Subcutaneous adipose tissue (tissue), 4 donors: ENCODE measurements around the gene SLC17A3. TPM values are rescaled to one million over a fixed set of nuclear protein-coding genes. Genes with fewer than 3 reads are reported as not detected.

ENCODE experiments used
- CTCF ChIP-seq: fragments of 450-650 bp; IDR thresholded peaks from one replicate; pipeline ENCODE4 v1.5.1; 2016; ENCODE audit warnings: low read depth, mild to moderate bottlenecking, control low read depth, antibody characterized with exemption, moderate library complexity
- total RNA-seq, 4 donors: library from RNA; depleted of rRNA; stranded (reverse); fragments of >200 nt; gene quantifications; one replicate each; pipeline ENCODE4 v1.1.0, GENCODE V29; 2016

Gene SLC17A3
- total RNA-seq, 4 donors from 2014 or later: not detected

- no peak for TF ChIP-seq CTCF
Observed at GRCh38 chr6:25878721-25879322, 4.8 kb upstream of the SLC17A3 start.

GRCh38 chr6:25875926-25876602 lies 2.0 kb upstream of the SLC17A3 start:
- no peak for TF ChIP-seq CTCF

DNA sequence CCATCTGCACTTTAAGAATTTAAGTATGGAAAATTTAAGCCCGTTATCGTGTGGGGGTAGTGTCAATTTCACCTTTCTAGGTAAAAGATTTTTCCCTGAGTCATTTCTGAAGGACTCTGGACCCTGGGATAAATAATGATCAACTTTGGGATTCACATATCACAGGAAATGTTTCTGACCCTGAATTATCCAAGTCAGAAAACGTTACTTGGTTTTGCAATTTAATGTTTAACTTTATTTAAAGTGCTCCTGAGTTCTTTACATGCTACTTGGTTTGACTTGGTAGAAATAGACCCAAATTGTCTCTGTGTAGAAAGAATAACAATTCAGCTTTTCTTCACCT lies 1.5 kb upstream of the SLC17A3 start:
- TF ChIP-seq CTCF: no peak

DNA sequence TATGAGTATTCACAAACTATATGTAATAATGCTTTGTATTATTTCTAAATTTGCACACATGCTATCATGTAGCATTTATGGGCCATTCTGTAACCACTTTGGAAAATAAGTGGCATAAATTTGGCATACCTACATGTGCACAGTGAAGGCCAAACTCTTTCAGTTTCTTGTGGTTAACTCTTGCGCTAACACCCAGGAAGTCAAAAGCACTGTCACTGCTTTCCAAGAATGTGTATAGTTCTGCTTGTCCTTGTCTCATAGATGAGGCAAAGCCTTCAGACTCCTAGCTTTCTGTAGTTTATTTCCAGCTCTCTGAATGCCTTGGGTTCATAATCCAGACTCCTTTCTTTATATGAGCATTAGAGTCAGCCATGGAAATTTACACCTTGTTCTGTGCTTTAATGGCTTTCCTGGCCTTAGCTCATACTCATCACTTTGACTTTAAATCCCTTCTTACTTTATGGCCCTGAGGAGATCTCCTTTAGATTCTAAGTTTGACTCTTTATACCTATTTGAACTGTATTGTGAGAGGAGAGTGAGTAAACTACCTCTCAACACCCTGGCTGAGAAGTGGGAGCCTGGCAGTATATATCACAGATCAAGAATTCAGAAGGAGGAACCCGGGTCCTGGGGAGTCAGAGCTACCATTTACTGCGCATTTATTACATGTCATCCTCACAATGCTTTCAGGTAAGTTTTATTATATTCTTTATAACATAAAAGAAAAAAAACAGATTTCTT lies 949 bp upstream of the SLC17A3 start:
- no peak for TF ChIP-seq CTCF

GRCh38 chr6:25872814-25873213 lies 1.2 kb downstream of the SLC17A3 start:
- TF ChIP-seq CTCF: no peak

DNA sequence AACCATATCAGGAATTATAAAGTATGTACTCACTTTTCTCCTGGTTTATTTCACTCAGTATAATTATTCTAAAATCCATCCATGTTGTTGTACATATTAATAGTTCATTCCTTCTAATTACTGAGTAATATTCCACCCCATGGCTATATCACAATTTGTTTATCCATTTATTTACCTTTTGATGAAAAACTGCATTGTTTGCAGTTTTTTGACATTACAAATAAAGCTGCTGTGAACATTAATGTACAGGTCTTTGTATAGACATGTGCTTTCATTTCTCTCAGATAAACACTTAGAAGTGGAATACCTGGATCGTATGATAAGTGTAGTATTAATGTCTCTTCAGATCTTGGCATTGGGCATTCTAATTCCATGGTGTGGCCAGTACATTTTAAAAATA lies 4.2 kb downstream of the SLC17A3 start:
- TF ChIP-seq CTCF: no peak

DNA sequence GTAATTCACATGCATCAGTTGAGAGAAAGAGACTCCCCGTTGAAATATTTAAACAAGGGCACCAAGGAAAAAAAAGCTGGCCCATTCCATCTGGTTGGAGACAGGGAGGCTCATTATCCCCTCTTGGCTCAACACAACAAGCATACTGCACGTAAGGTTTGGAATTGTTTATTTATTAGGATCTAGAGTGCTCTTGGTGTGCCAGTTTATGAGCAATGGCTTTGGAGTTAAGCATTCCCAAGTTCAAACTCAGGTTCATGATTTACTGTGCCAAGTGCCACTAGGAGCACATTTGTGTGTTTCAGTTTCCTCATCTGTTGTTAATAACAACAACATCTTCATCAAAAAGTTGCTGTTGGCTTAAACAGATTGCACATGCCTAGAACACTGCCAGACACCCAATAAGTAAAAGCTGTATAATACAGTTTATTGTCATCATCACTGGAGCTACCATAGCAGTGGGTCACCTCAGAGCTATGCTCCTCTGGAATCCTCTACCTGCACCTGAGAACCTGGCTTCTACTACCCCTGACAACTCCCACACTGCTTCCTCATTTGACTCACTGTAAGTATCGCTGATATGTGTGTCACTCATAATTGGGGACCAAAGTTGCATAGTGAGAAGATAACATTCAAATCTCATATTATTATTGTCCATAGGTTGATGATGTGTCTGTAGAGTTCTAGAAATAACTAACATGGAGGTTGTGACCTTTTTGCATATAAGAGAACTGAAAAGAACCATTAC lies 5.4 kb downstream of the SLC17A3 start:
- TF ChIP-seq CTCF: no peak
